Stimulated activated CD4-positive, alpha-beta T cell treated with anti-CD3 and anti-CD28 coated beads, Interleukin-1b, Interleukin-23, amount 100 ng/mL, for 48 hours (primary cell): ENCODE results near the gene LRRC3C.

ENCODE experiments used
- DNase-seq: peaks from one replicate; pipeline ENCODE4 v3.0.0-alpha.2; 2020

Gene LRRC3C

DNA sequence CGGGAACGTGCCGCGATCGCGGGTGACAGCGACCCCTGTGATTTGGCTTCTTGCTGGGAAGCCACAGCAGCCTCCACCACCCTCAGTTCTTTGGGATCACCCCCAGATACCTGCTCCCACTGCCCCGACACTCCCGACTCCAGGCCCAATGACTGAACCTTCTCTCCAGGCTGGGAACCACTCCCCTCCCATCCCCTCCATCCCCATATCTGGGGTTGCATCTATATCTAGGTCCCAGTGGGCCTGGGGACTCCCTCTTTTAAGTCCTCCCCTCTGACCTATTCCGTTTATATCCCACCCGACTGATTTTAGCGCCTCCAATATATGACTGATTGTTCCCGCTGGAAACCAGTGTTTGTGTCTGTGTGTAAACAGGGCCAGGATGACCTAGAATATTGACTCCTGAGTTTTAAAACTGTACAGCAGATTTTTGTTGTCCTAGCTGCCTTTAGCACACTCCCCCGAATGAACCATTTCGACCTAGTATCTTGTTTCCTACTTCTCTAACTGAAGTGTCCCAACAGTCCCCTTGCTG lies 53.7 kb downstream of the LRRC3C start:
- DNase-seq = no peak

DNA sequence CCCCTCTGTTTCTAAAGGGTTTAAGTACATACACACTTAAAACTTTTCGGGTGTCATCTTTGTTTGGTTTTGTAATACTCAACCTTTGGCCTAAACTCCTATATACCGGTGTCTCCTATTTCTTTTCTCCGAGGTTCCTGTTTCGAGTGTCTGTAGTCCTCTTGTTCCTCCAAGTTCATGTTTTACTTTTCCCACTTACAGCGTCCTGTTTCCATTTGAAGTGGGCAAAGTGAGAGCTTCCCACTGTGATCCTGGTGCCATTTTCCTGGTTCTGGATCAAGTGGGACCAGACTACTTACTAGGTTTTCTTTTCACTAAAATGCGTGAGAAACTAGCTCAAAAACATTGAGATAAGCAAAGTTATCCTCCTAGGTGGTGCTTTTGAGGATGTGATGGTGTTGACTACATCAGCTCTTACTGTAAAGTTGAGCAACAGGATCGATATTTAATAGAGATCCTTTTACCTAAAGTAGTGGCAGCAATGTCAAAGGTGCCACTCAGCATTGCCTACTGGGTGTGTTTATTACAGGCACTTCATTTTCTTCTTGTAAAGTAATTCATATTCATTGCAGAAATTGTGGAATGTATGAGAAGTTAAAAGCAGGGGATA lies 54.3 kb downstream of the LRRC3C start:
- no peak for DNase-seq

GRCh38 chr17:39988206-39988810 lies 60.8 kb downstream of the LRRC3C start:
- DNase-seq = no peak

- no peak for DNase-seq
These were observed 66.9 kb downstream of the LRRC3C start for GRCh38 chr17:39994448-39994847.
